Kidney (tissue), 14 donors: ENCODE measurements around the gene C3orf20. TPM values are rescaled to one million over a fixed set of nuclear protein-coding genes. Genes with fewer than 3 reads are reported as not detected.

Source experiments
- DNase-seq, 5 donors: peaks; one replicate each; pipeline ENCODE4 v3.0.0-alpha.2; 2013 to 2020
- FAIRE-seq: peaks from 2 replicates; lab custom pipeline; 2012; peaks lifted over from hg19 to GRCh38; lab: Jason Lieb, UNC
- H3K27ac ChIP-seq, 2 donors: one replicate each; pipeline ENCODE4 v1.7.0; 2013; ENCODE audit warnings: low read depth in 2 of 2, low read length in 2 of 2, inconsistent platforms in 1 of 2
- H3K27me3 ChIP-seq: one replicate; pipeline ENCODE4 v1.7.1; 2013; ENCODE audit warnings: low read length, inconsistent platforms; ENCODE audit not compliant: control insufficient read depth, insufficient read depth
- H3K36me3 ChIP-seq, 3 donors: one replicate each; pipeline versions ENCODE4 v1.7.0 to v1.7.1; 2013; ENCODE audit warnings: low read length in 3 of 3, control low read depth in 1 of 3, inconsistent platforms in 1 of 3; ENCODE audit not compliant: insufficient read depth in 3 of 3, control insufficient read depth in 2 of 3
- H3K4me1 ChIP-seq, 3 donors: one replicate each; pipeline versions ENCODE4 v1.7.0 to v1.7.1; 2013; ENCODE audit warnings: low read length in 3 of 3, inconsistent platforms in 1 of 3, low read depth in 1 of 3; ENCODE audit not compliant: control insufficient read depth in 2 of 3, insufficient read depth in 2 of 3
- H3K4me3 ChIP-seq, 3 donors: one replicate each; pipeline versions ENCODE4 v1.7.0 to v1.8.1; 2013; ENCODE audit warnings: low read length in 3 of 3, control low read depth in 1 of 3, inconsistent platforms in 1 of 3
- H3K9ac ChIP-seq, 3 donors: one replicate each; pipeline versions ENCODE4 v1.7.0 to v1.7.1; 2013; ENCODE audit warnings: low read length in 3 of 3, control low read depth in 1 of 3, inconsistent platforms in 1 of 3
- H3K9me3 ChIP-seq, 3 donors: one replicate each; pipeline versions ENCODE4 v1.7.0 to v1.7.1; 2013; ENCODE audit warnings: low read length in 3 of 3, control low read depth in 1 of 3, inconsistent platforms in 1 of 3; ENCODE audit not compliant: control insufficient read depth in 2 of 3, insufficient read depth in 1 of 3
- CTCF ChIP-seq: IDR thresholded peaks from 3 replicates; pipeline ENCODE4 v1.5.1; 2012; ENCODE audit warnings: mild to moderate bottlenecking, moderate library complexity, borderline replicate concordance; ENCODE audit not compliant: insufficient read depth; ENCODE audit errors: extremely low read depth
- intact Hi-C: fragments of 100-400 bp; cut with DNase I; formaldehyde crosslinking; loops from one replicate; pipeline ENCODE4 v1.11.1; 2022
- polyA plus RNA-seq: library from polyadenylated mRNA; stranded (reverse); fragments of 350-450 nt; fragmentation: Illumina TruSeq; extraction: RNeasy Lipid Tissue Mini Kit (QIAGEN cat#74804); gene quantifications from one replicate; pipeline ENCODE4 v1.2.3, GENCODE V29; 2014; ENCODE audit warnings: low read depth, low replicate concordance; ENCODE audit not compliant: insufficient read depth
- total RNA-seq: library from RNA; stranded (reverse); fragmentation: NEBNext Ultra II Directional; extraction: Animal tissue kit (Norgen Biotek cat#: 25700); gene quantifications from one replicate; pipeline ENCODE4 v1.2.1, GENCODE V29; 2021
- donor health status: control.
- donor health status: control.
- donor health status: control.
- donor health status: control.
- donor health status: control.
- donor health status: DM: yes; HTN: yes; CAD: no.
- donor health status: Normal renal cell carcinoma (clear cell type).

C3orf20 gene
- total and polyA plus RNA-seq, 2 donors from 2014 or later, result 0.16 TPM; not detected in 1

DNA sequence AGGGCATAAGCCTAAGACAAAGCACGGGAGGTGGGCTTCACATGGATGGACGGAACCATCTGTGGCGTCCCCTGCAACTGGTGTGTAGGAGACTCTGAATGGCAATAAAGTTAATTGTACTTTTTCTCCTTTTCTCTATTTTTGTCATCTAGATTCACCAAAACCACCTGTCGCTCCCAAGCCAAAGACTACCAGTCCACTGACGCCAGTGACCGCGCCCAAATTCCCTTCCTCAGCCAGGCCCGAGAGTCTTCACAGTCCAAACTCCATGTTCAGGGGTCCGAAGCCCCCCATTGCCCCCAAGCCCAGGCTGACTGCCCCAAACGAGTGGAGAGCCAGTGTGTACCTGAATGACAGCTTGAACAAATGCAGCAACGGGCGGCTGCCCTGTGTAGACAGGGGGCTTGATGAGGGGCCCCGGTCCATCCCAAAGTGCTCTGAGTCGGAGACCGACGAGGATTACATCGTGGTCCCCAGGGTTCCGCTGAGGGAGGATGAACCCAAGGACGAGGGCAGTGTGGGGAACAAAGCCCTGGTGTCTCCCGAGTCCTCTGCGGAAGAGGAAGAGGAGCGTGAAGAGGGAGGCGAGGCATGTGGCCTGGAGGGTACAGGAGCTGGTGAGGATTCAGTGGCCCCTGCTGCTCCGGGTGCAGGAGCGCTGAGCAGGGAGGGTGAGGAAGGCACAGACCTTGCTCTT is 144.0 kb downstream of the C3orf20 start, which contains the start of gene FGD5:
FGD5 (plus strand) TSS at position 159 of the 697 bp plus-strand sequence; CDS start at position 269, 110 bp downstream.
- intact Hi-C loops, result no loop called here
- no peaks in the 10 kb centered on the region for H3K36me3 ChIP-seq
- H3K4me1 ChIP-seq, result peaks cover 0 to 10% (median 2%) of the 10 kb centered on the region in 3 donors
- TF ChIP-seq CTCF, result no peak
- no peaks in the 10 kb centered on the region for H3K27me3 ChIP-seq
- DNase-seq, result no peak
- FAIRE-seq, result no peak
- no peak within 1 kb of the TSS for H3K9ac ChIP-seq
- H3K4me3 ChIP-seq, result no peak within 1 kb of the TSS
- no peaks in the 10 kb centered on the region for H3K9me3 ChIP-seq
- no peak within 1 kb of the TSS for H3K27ac ChIP-seq

- no peak overlapping the region for H3K27ac ChIP-seq
- peaks cover 0 to 7% (median 6%) of the 10 kb centered on the region in 3 donors for H3K4me1 ChIP-seq
- H3K36me3 ChIP-seq, result no peaks in the 10 kb centered on the region
- H3K27me3 ChIP-seq, result no peaks in the 10 kb centered on the region
- H3K4me3 ChIP-seq, result no peak overlapping the region
- no peak for TF ChIP-seq CTCF
- intact Hi-C loops, result no loop called here
- H3K9me3 ChIP-seq, result no peaks in the 10 kb centered on the region
- H3K9ac ChIP-seq, result no peak overlapping the region
- FAIRE-seq (no peak), DNase-seq (peak in 1 of 5 donors; percentile 61)
These were observed 144.7 kb downstream of the C3orf20 start for GRCh38 chr3:14819671-14820070.

DNA sequence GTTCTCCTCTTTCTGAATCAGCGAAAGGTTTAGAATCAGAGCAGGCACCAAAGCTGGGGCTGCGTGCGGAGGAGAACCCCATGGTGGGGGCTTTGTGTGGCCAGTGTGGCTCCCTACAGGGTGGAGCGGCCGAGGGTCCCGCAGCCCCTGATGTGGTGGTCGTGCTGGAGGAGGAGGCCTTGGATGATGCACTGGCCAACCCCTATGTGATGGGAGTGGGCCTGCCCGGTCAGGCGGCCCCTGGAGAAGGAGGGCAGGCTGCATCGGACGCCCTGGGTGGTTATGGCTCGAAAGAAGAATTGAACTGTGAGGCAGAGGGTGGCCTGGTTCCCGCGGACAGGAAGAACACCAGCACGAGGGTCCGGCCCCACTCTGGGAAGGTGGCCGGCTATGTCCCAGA is 145.2 kb downstream of the C3orf20 start:
- FAIRE-seq, result no peak
- Histone ChIP-seq H3K4me3 (no peak overlapping the region), H3K4me1 (peaks cover 0 to 7% (median 6%) of the 10 kb centered on the region in 3 donors), H3K9ac (no peak overlapping the region), H3K9me3 (no peaks in the 10 kb centered on the region), H3K27ac (no peak overlapping the region), H3K36me3 (no peaks in the 10 kb centered on the region), H3K27me3 (no peaks in the 10 kb centered on the region)
- DNase-seq, result peak in 1 of 5 donors; percentile 51
- intact Hi-C loops, result no loop called here
- TF ChIP-seq CTCF, result no peak

DNA sequence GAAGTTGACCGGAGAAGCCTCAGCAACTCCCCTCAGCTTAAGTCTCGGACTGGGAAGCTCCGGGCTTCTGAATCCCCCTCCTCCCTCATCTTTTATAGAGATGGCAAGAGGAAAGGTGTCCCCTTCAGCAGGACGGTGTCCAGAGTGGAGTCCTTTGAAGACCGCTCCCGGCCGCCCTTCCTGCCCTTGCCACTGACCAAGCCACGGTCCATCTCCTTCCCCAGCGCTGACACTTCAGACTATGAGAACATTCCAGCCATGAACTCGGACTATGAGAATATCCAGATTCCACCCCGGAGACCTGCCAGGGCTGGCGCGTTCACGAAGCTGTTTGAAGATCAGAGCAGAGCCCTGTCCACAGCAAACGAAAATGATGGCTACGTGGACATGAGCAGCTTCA is 146.2 kb downstream of the C3orf20 start:
- H3K27ac ChIP-seq, result no peak overlapping the region
- H3K4me3 ChIP-seq, result no peak overlapping the region
- no peaks in the 10 kb centered on the region for H3K36me3 ChIP-seq
- intact Hi-C loops, result no loop called here
- DNase-seq (no peak), FAIRE-seq (no peak)
- no peaks in the 10 kb centered on the region for H3K27me3 ChIP-seq
- no peaks in the 10 kb centered on the region for H3K9me3 ChIP-seq
- H3K4me1 ChIP-seq, result peaks cover 0 to 7% (median 6%) of the 10 kb centered on the region in 3 donors
- H3K9ac ChIP-seq, result no peak overlapping the region
- no peak for TF ChIP-seq CTCF
